ENCODE data around the gene BCL7B.
"Not testable (repeated sequence)": the region's sequence is repeated elsewhere in the genome, so short reads cannot be mapped to it uniquely, and the experiment has no call there.

Gene BCL7B

GRCh38 chr7:73572767-73573186, 15.3 kb upstream of the BCL7B start:
- Histone ChIP-seq H3K4me1 (ENCODE audit: control insufficient read depth in 2 of 2, insufficient read depth in 2 of 2, low read length in 2 of 2) (peaks cover 7 to 11% of the 10 kb centered on the region in 2 donors), H3K9me3 (ENCODE audit: control insufficient read depth in 2 of 2, low read length in 2 of 2) (no peaks in the 10 kb centered on the region), H3K4me3 (ENCODE audit: low read length in 2 of 2) (no peak overlapping the region), H3K27me3 (ENCODE audit: control insufficient read depth in 2 of 2, insufficient read depth in 2 of 2, low read length in 2 of 2) (no peaks in the 10 kb centered on the region), H3K36me3 (ENCODE audit: control insufficient read depth in 2 of 2, insufficient read depth in 2 of 2, low read length in 2 of 2) (peaks cover 42 to 44% of the 10 kb centered on the region in 2 donors), H3K27ac (ENCODE audit: low read depth in 2 of 2, low read length in 2 of 2) (peak overlapping the region in 1 of 2 donors; percentile 40), H3K9ac (ENCODE audit: low read depth in 1 of 2, low read length in 2 of 2) (no peak overlapping the region)

DNA sequence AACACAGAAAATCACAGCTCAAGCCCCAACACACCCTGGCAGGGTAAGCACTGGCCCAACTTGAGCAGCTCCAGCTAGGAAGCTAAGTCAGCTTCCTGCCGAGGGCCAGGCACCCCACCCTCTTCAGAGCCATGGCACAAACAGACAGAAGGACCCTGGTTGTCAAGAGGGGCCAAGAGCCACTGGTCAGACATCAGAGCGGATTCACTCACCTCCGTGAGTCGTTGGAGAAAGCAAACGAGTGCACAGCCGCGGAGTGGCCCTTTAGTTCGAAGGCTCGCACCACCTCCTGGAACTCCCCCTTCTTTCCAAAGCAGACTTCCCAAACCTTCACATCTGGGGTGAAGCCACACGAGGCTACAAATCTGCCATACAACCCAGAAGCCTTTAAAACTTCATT, 13.5 kb upstream of the BCL7B start:
- Histone ChIP-seq H3K36me3 (ENCODE audit: control insufficient read depth in 2 of 2, insufficient read depth in 2 of 2, low read length in 2 of 2) (peaks cover 42 to 44% of the 10 kb centered on the region in 2 donors), H3K4me1 (ENCODE audit: control insufficient read depth in 2 of 2, insufficient read depth in 2 of 2, low read length in 2 of 2) (peaks cover 0 to 4% of the 10 kb centered on the region in 2 donors), H3K4me3 (ENCODE audit: low read length in 2 of 2) (no peak overlapping the region), H3K27me3 (ENCODE audit: control insufficient read depth in 2 of 2, insufficient read depth in 2 of 2, low read length in 2 of 2) (no peaks in the 10 kb centered on the region), H3K9ac (ENCODE audit: low read depth in 1 of 2, low read length in 2 of 2) (no peak overlapping the region), H3K9me3 (ENCODE audit: control insufficient read depth in 2 of 2, low read length in 2 of 2) (no peaks in the 10 kb centered on the region), H3K27ac (ENCODE audit: low read depth in 2 of 2, low read length in 2 of 2) (no peak overlapping the region)

DNA sequence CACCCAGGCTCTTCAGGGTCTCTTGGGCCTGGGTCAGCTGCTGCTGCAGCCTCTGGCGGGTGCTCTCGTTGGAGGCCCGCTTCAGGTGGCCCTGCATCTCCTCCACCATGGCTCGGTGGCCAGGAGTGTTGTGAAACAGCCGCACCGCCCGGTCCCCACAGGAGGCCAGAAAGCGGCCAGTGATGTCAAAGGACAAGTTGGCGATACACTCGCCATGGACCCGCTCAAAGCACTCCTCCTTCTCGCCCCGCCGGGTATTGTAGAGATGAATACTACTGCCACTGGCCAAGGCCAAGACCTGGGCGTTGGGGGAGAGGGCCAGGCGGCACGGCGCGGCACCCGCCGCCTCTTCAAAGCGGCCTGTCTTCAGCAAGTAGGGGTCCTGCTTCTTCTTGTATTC, 13.0 kb upstream of the BCL7B start:
- peaks cover 42 to 44% of the 10 kb centered on the region in 2 donors for H3K36me3 ChIP-seq (ENCODE audit: control insufficient read depth in 2 of 2, insufficient read depth in 2 of 2, low read length in 2 of 2)
- H3K27ac ChIP-seq (ENCODE audit: low read depth in 2 of 2, low read length in 2 of 2), result no peak overlapping the region

GRCh38 chr7:73569042-73569608, 11.6 kb upstream of the BCL7B start:
- H3K4me1 ChIP-seq (ENCODE audit: control insufficient read depth in 2 of 2, insufficient read depth in 2 of 2, low read length in 2 of 2), result peaks cover 5 to 9% of the 10 kb centered on the region in 2 donors
- H3K4me3 ChIP-seq (ENCODE audit: low read length in 2 of 2), result no peak overlapping the region
- no peak overlapping the region for H3K27ac ChIP-seq (ENCODE audit: low read depth in 2 of 2, low read length in 2 of 2)
- H3K9me3 ChIP-seq (ENCODE audit: control insufficient read depth in 2 of 2, low read length in 2 of 2), result no peaks in the 10 kb centered on the region
- peaks cover 37 to 39% of the 10 kb centered on the region in 2 donors for H3K36me3 ChIP-seq (ENCODE audit: control insufficient read depth in 2 of 2, insufficient read depth in 2 of 2, low read length in 2 of 2)
- no peaks in the 10 kb centered on the region for H3K27me3 ChIP-seq (ENCODE audit: control insufficient read depth in 2 of 2, insufficient read depth in 2 of 2, low read length in 2 of 2)
- H3K9ac ChIP-seq (ENCODE audit: low read depth in 1 of 2, low read length in 2 of 2), result no peak overlapping the region

More for the DNA sequence above, 13.0 kb upstream of the BCL7B start:
- no peak overlapping the region for H3K9ac ChIP-seq (ENCODE audit: low read depth in 1 of 2, low read length in 2 of 2)
- H3K4me1 ChIP-seq (ENCODE audit: control insufficient read depth in 2 of 2, insufficient read depth in 2 of 2, low read length in 2 of 2), result peaks cover 4 to 6% of the 10 kb centered on the region in 2 donors
- H3K4me3 ChIP-seq (ENCODE audit: low read length in 2 of 2), result no peak overlapping the region
- no peaks in the 10 kb centered on the region for H3K27me3 ChIP-seq (ENCODE audit: control insufficient read depth in 2 of 2, insufficient read depth in 2 of 2, low read length in 2 of 2)
- H3K9me3 ChIP-seq (ENCODE audit: control insufficient read depth in 2 of 2, low read length in 2 of 2), result no peaks in the 10 kb centered on the region

DNA sequence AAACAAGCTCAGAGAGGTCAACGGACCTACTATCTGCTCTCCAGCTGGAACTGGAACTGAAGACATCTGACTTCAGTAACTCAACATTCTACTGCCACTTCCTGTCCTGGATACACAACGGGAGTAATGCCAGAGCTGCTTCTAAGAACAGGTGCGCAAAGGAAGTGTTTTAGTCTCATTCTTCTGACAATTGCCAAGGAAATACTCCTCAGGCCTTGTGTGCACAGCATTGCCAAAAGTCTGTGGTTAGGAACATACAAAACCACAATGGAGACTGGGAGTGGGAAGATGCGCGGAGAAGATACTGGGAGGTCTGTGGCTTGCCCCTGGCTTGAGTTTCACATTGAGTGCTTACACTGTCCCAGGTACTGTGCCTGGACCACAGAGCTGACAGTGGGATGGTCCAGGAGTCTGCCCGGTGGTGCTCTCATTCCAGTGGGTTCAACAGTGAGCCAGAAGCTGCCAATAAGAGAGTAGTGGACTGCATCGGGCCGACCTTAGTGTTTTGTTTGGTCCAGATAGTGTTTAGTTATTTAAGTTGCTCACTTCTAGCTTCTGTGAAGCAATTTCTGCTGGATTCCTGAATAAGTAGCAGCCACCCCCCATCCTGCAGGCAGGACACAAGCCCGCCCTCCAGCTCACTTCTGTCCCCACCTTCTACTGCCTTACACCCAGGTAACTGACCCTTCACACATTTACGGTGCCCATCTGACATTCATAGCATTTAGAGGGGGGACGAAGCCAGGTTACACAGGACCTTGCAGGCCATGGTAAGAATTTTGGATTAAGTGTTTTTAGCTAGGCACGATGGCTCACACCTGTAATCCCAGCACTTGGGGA, 10.6 kb upstream of the BCL7B start:
- Histone ChIP-seq H3K9me3 (ENCODE audit: control insufficient read depth in 2 of 2, low read length in 2 of 2) (no peaks in the 10 kb centered on the region), H3K27ac (ENCODE audit: low read depth in 2 of 2, low read length in 2 of 2) (no peak overlapping the region), H3K4me3 (ENCODE audit: low read length in 2 of 2) (no peak overlapping the region), H3K4me1 (ENCODE audit: control insufficient read depth in 2 of 2, insufficient read depth in 2 of 2, low read length in 2 of 2) (peaks cover 5 to 9% of the 10 kb centered on the region in 2 donors), H3K27me3 (ENCODE audit: control insufficient read depth in 2 of 2, insufficient read depth in 2 of 2, low read length in 2 of 2) (no peaks in the 10 kb centered on the region), H3K36me3 (ENCODE audit: control insufficient read depth in 2 of 2, insufficient read depth in 2 of 2, low read length in 2 of 2) (peaks cover 26 to 29% of the 10 kb centered on the region in 2 donors), H3K9ac (ENCODE audit: low read depth in 1 of 2, low read length in 2 of 2) (no peak overlapping the region)

GRCh38 chr7:73567140-73567539, 9.7 kb upstream of the BCL7B start:
- Histone ChIP-seq H3K27ac (ENCODE audit: low read depth in 2 of 2, low read length in 2 of 2) (no peak overlapping the region), H3K4me1 (ENCODE audit: control insufficient read depth in 2 of 2, insufficient read depth in 2 of 2, low read length in 2 of 2) (peaks cover 5% of the 10 kb centered on the region in 2 donors)

GRCh38 chr7:73566431-73566830, 8.9 kb upstream of the BCL7B start:
- H3K9ac ChIP-seq (ENCODE audit: low read depth in 1 of 2, low read length in 2 of 2), result peak overlapping the region in 1 of 2 donors; percentile 47
- peak overlapping the region; percentile 26 to 77 for H3K4me3 ChIP-seq (ENCODE audit: low read length in 2 of 2)
- not testable (repeated sequence) for H3K27ac ChIP-seq (ENCODE audit: low read depth in 2 of 2, low read length in 2 of 2); H3K9me3 ChIP-seq (ENCODE audit: control insufficient read depth in 2 of 2, low read length in 2 of 2); H3K4me1 ChIP-seq (ENCODE audit: control insufficient read depth in 2 of 2, insufficient read depth in 2 of 2, low read length in 2 of 2); H3K27me3 ChIP-seq (ENCODE audit: control insufficient read depth in 2 of 2, insufficient read depth in 2 of 2, low read length in 2 of 2)
- peaks cover 16 to 21% of the 10 kb centered on the region in 2 donors for H3K36me3 ChIP-seq (ENCODE audit: control insufficient read depth in 2 of 2, insufficient read depth in 2 of 2, low read length in 2 of 2)

More at GRCh38 chr7:73567140-73567539, 9.7 kb upstream of the BCL7B start:
- Histone ChIP-seq H3K27me3 (ENCODE audit: control insufficient read depth in 2 of 2, insufficient read depth in 2 of 2, low read length in 2 of 2) (no peaks in the 10 kb centered on the region), H3K9me3 (ENCODE audit: control insufficient read depth in 2 of 2, low read length in 2 of 2) (no peaks in the 10 kb centered on the region), H3K9ac (ENCODE audit: low read depth in 1 of 2, low read length in 2 of 2) (no peak overlapping the region), H3K4me3 (ENCODE audit: low read length in 2 of 2) (no peak overlapping the region), H3K36me3 (ENCODE audit: control insufficient read depth in 2 of 2, insufficient read depth in 2 of 2, low read length in 2 of 2) (peaks cover 17 to 21% of the 10 kb centered on the region in 2 donors)

GRCh38 chr7:73565675-73566340, 8.3 kb upstream of the BCL7B start:
- Histone ChIP-seq H3K4me1 (ENCODE audit: control insufficient read depth in 2 of 2, insufficient read depth in 2 of 2, low read length in 2 of 2) (peaks cover 5% of the 10 kb centered on the region in 2 donors), H3K27ac (ENCODE audit: low read depth in 2 of 2, low read length in 2 of 2) (no peak overlapping the region), H3K36me3 (ENCODE audit: control insufficient read depth in 2 of 2, insufficient read depth in 2 of 2, low read length in 2 of 2) (peaks cover 12 to 17% of the 10 kb centered on the region in 2 donors), H3K9ac (ENCODE audit: low read depth in 1 of 2, low read length in 2 of 2) (peak overlapping the region in 1 of 2 donors; percentile 47), H3K27me3 (ENCODE audit: control insufficient read depth in 2 of 2, insufficient read depth in 2 of 2, low read length in 2 of 2) (no peaks in the 10 kb centered on the region), H3K4me3 (ENCODE audit: low read length in 2 of 2) (peak overlapping the region; percentile 26 to 77), H3K9me3 (ENCODE audit: control insufficient read depth in 2 of 2, low read length in 2 of 2) (no peaks in the 10 kb centered on the region)

- peaks cover 7 to 11% of the 10 kb centered on the region in 2 donors for H3K4me1 ChIP-seq (ENCODE audit: control insufficient read depth in 2 of 2, insufficient read depth in 2 of 2, low read length in 2 of 2)
- H3K9me3 ChIP-seq (ENCODE audit: control insufficient read depth in 2 of 2, low read length in 2 of 2), result no peaks in the 10 kb centered on the region
- no peak overlapping the region for H3K27ac ChIP-seq (ENCODE audit: low read depth in 2 of 2, low read length in 2 of 2)
- H3K9ac ChIP-seq (ENCODE audit: low read depth in 1 of 2, low read length in 2 of 2), result no peak overlapping the region
- no peak overlapping the region for H3K4me3 ChIP-seq (ENCODE audit: low read length in 2 of 2)
- H3K36me3 ChIP-seq (ENCODE audit: control insufficient read depth in 2 of 2, insufficient read depth in 2 of 2, low read length in 2 of 2), result no peaks in the 10 kb centered on the region
- H3K27me3 ChIP-seq (ENCODE audit: control insufficient read depth in 2 of 2, insufficient read depth in 2 of 2, low read length in 2 of 2), result no peaks in the 10 kb centered on the region
Measured at GRCh38 chr7:73560109-73560835, 2.8 kb upstream of the BCL7B start.
